GM18868 (cell line): ENCODE measurements around the gene NDUFS1.

Experiments
- ATAC-seq: cut with Tn5 transposase; IDR thresholded peaks from one replicate; pipeline ENCODE4 v1.9.1; 2021; ENCODE audit warnings: mild to moderate bottlenecking, moderate library complexity; ENCODE audit not compliant: unreplicated experiment

NDUFS1 gene

DNA sequence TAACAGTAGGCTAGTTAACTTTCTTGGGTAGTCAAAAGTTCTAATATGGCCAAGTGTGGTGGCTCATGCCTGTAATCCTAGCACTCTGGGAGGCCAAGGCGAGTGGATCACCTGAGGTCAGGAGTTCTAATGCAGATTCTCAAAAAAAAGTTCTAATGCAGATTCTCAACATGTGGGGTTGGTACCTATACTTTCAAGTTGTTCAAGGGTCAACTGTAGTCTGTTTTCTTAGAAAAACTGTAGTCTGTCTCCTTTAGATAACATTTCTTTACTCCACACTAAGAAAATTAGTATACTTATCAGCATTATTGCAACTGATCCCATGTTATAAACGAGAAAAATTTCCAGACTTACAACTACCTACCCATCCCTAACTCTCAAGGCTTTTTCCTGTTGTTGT is 89.8 kb downstream of the NDUFS1 start:
- no peak for ATAC-seq

GRCh38 chr2:206068207-206068606 is 91.0 kb downstream of the NDUFS1 start:
- ATAC-seq, result no peak
